ENCODE measurements around the gene RPS19. TPM values are rescaled to one million over a fixed set of nuclear protein-coding genes. Genes with fewer than 3 reads are reported as not detected.

Gene RPS19
- polyA plus RNA-seq, 1 donor from 2014 or later: 783 TPM

DNA sequence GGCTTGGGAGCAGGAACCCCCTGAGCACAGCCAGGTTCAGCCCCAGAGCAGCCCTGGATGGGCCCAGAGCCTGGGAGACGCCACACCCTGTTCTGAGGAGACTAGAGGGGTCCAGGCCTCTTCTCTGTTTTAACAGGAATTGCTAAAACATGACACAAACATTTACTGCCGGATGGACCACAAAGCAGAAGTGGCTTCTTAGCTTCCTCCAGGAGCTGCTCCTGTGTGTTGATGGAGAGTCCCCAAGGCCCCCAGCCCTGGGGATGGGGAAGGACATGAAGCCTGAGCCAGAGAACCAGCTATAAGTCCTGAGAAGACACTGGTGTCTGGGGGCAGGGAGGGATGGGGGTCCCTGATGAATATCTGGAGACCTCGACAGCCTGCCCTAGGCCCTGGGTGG is 49.0 kb upstream of the RPS19 start:
- Histone ChIP-seq H3F3A (ENCODE audit: insufficient read depth, low read length, poor library complexity, severe bottlenecking) (no peaks in the 10 kb centered on the region), H3K79me2 (replicated peaks; ENCODE audit: insufficient read depth, low read length) (no peaks in the 10 kb centered on the region), H3K27me3 (ENCODE audit: insufficient read depth, low read depth, low read length) (no peaks in the 10 kb centered on the region), H2AFZ (ENCODE audit: low read depth, low read length) (no peak overlapping the region), H3K9ac (ENCODE audit: low read length) (no peak overlapping the region), H3K4me3 (ENCODE audit: low read length) (no peak overlapping the region), H3K4me2 (ENCODE audit: low read length) (no peak overlapping the region), H3K9me3 (ENCODE audit: low read length) (no peaks in the 10 kb centered on the region), H3K27ac (ENCODE audit: low read length) (no peak overlapping the region), H3K9me2 (ENCODE audit: insufficient read depth, low read length) (no peaks in the 10 kb centered on the region), H4K20me1 (ENCODE audit: insufficient read depth) (no peaks in the 10 kb centered on the region), H3K36me3 (ENCODE audit: insufficient read depth, low read length) (no peaks in the 10 kb centered on the region)
- no peak for TF ChIP-seq TAF1 (IDR thresholded peaks at IDR 0.05; ENCODE audit: low read depth)
- no peak for TF ChIP-seq REST (IDR thresholded peaks at IDR 0.05; ENCODE audit: borderline replicate concordance)
- TF ChIP-seq RAD21 (conservative IDR thresholded peaks at IDR 0.05): no peak
- TF ChIP-seq, protein P1, sequence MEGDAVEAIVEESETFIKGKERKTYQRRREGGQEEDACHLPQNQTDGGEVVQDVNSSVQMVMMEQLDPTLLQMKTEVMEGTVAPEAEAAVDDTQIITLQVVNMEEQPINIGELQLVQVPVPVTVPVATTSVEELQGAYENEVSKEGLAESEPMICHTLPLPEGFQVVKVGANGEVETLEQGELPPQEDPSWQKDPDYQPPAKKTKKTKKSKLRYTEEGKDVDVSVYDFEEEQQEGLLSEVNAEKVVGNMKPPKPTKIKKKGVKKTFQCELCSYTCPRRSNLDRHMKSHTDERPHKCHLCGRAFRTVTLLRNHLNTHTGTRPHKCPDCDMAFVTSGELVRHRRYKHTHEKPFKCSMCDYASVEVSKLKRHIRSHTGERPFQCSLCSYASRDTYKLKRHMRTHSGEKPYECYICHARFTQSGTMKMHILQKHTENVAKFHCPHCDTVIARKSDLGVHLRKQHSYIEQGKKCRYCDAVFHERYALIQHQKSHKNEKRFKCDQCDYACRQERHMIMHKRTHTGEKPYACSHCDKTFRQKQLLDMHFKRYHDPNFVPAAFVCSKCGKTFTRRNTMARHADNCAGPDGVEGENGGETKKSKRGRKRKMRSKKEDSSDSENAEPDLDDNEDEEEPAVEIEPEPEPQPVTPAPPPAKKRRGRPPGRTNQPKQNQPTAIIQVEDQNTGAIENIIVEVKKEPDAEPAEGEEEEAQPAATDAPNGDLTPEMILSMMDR (IDR thresholded peaks at IDR 0.05; ENCODE audit: poor library complexity, severe bottlenecking): no peak
- TF ChIP-seq POLR2AphosphoS5 (IDR thresholded peaks at IDR 0.05): no peak
- TF ChIP-seq MXI1 (conservative IDR thresholded peaks at IDR 0.05; ENCODE audit: poor library complexity, severe bottlenecking): no peak
- no peak for TF ChIP-seq SMC3 (conservative IDR thresholded peaks at IDR 0.05; ENCODE audit: poor library complexity)
- no peak for TF ChIP-seq EZH2 (IDR thresholded peaks at IDR 0.05; ENCODE audit: borderline replicate concordance, insufficient read depth, low read length, poor library complexity, severe bottlenecking)
- no peak for TF ChIP-seq EP300 (conservative IDR thresholded peaks at IDR 0.05; ENCODE audit: poor library complexity, severe bottlenecking)

DNA sequence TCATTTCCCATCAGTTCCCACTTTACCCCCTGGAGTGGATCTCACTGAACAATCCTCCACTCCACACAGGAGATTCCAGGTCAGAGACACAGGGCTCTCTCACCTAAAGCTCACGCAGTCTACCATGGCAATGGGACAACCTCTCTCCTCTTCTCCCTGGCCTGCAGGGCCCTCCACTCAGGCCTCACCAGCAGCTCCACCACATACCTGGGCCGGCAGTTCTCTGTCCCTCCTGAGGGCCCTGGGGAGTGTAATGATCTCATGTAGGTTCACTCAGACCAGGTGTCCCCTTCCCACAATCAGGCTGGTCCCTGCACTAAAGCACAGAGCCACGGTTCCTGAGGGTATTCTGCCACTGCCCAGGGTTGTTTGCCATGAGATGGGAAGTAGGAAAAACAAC is 48.1 kb upstream of the RPS19 start:
- no peaks in the 10 kb centered on the region for H3K79me2 ChIP-seq (replicated peaks; ENCODE audit: insufficient read depth, low read length)
- H3K4me3 ChIP-seq (ENCODE audit: low read length): no peak overlapping the region
- no peaks in the 10 kb centered on the region for H3K36me3 ChIP-seq (ENCODE audit: insufficient read depth, low read length)
- H3K9me3 ChIP-seq (ENCODE audit: low read length): no peaks in the 10 kb centered on the region
- no peak overlapping the region for H3K4me2 ChIP-seq (ENCODE audit: low read length)
- H3K9me2 ChIP-seq (ENCODE audit: insufficient read depth, low read length): no peaks in the 10 kb centered on the region
- no peak overlapping the region for H2AFZ ChIP-seq (ENCODE audit: low read depth, low read length)
- H3K27me3 ChIP-seq (ENCODE audit: insufficient read depth, low read depth, low read length): no peaks in the 10 kb centered on the region
- no peaks in the 10 kb centered on the region for H3F3A ChIP-seq (ENCODE audit: insufficient read depth, low read length, poor library complexity, severe bottlenecking)
- H4K20me1 ChIP-seq (ENCODE audit: insufficient read depth): no peaks in the 10 kb centered on the region
- H3K9ac ChIP-seq (ENCODE audit: low read length): no peak overlapping the region
- no peak overlapping the region for H3K27ac ChIP-seq (ENCODE audit: low read length)
- no peak for TF ChIP-seq MXI1 (conservative IDR thresholded peaks at IDR 0.05; ENCODE audit: poor library complexity, severe bottlenecking)
- TF ChIP-seq POLR2AphosphoS5 (IDR thresholded peaks at IDR 0.05): no peak
- TF ChIP-seq RAD21 (conservative IDR thresholded peaks at IDR 0.05): no peak
- no peak for TF ChIP-seq EZH2 (IDR thresholded peaks at IDR 0.05; ENCODE audit: borderline replicate concordance, insufficient read depth, low read length, poor library complexity, severe bottlenecking)
- no peak for TF ChIP-seq TAF1 (IDR thresholded peaks at IDR 0.05; ENCODE audit: low read depth)
- TF ChIP-seq, protein P1 (IDR thresholded peaks at IDR 0.05; ENCODE audit: poor library complexity, severe bottlenecking): no peak
- TF ChIP-seq EP300 (conservative IDR thresholded peaks at IDR 0.05; ENCODE audit: poor library complexity, severe bottlenecking): no peak
- TF ChIP-seq SMC3 (conservative IDR thresholded peaks at IDR 0.05; ENCODE audit: poor library complexity): no peak
- TF ChIP-seq REST (IDR thresholded peaks at IDR 0.05; ENCODE audit: borderline replicate concordance): no peak
